Stimulated activated CD4-positive, alpha-beta T cell treated with anti-CD3 and anti-CD28 coated beads, Interleukin-1b, Interleukin-23, amount 100 ng/mL, for 24 hours (primary cell): ENCODE measurements around the gene FAM222B.
"Not testable (repeated sequence)": the region's sequence is repeated elsewhere in the genome, so short reads cannot be mapped to it uniquely, and the experiment has no call there.

Experiments used
- DNase-seq, 4 experiments: peaks; one replicate each; pipeline ENCODE4 v3.0.0-alpha.2; 2020; ENCODE audit warnings: low read depth in 4 of 4, low spot score in 1 of 4

FAM222B gene

GRCh38 chr17:28729950-28730330 is 112.7 kb downstream of the FAM222B start:
- no peak for DNase-seq

DNA sequence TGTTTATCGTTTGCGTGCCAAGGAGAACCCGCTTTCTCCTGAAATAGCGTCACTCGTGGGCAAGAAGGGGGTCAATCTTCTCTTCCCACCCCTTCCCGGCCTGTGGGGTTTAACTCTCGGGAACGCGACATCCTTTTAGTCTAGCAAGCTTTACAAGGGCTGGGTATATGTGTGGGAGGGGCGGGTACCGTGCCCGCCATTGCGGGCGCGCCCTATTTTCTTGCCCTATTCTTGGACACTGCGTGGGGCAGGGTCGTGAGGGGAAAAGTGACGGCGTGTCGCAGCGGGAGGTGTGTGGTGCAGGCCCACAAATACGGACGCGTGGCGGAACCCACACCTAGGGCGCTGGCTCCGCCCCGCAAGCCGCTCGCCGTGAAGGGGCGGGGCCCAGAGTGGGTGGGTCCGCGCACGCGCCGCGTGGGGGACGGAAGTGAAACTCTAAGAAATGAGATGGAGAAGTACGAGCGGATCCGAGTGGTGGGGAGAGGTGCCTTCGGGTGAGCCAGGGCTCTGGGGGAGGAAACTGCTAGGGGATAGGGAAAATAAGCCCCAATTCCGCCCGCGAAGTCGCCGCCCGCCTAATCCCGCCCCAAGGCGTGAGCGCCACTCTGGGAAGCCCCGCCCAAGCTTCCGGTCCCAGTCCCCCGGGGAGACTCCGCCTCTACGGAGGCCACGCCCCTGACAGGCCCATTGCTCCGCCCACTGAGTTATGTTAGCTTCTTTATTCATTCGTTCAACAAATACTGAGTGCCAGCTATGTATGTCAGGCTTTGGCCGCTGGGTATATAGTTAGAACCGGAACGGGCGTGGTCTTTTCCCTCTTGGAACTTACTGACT is 114.0 kb downstream of the FAM222B start, which contains the start of gene NEK8:
Gene NEK8, plus strand, starts transcription at position 425 of the 837 bp plus-strand sequence. Its CDS starts 26 bp downstream, at position 451.
- peak; percentile 96 to 97 (median 96) for DNase-seq

- peak; percentile 81 to 92 (median 86) for DNase-seq
These were observed 115.7 kb downstream of the FAM222B start for GRCh38 chr17:28726627-28727491.

DNA sequence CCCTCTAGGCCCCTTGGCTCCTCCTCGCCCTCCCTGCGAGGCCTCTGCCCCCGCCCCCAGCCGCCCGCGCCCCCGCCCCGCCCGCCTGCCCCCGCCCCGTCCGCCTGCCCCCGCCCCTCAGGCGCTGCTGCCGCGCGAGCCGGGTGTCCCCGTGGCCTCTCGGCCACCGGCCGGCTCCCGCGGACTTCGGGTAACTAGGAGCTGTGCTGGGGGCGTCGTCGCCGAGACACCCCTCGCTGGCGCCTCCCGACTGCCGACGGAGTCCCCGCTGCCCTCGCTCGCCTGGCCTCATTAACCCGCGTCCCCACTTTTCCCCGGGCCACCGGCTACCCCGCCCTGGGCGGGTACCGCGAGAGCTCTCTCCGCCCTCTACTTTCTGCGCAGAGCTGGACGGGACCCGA is 116.4 kb downstream of the FAM222B start, which contains the start of gene TLCD1:
Gene TLCD1, minus strand, starts transcription at position 8 of the 401 bp plus-strand sequence. CDS start 136 bp downstream, outside the sequence.
- peak in 2 of 4 experiments; percentile 71 to 75 for DNase-seq

GRCh38 chr17:28725660-28726225 is 116.8 kb downstream of the FAM222B start:
- DNase-seq, result peak in 1 of 4 experiments; percentile 55

DNA sequence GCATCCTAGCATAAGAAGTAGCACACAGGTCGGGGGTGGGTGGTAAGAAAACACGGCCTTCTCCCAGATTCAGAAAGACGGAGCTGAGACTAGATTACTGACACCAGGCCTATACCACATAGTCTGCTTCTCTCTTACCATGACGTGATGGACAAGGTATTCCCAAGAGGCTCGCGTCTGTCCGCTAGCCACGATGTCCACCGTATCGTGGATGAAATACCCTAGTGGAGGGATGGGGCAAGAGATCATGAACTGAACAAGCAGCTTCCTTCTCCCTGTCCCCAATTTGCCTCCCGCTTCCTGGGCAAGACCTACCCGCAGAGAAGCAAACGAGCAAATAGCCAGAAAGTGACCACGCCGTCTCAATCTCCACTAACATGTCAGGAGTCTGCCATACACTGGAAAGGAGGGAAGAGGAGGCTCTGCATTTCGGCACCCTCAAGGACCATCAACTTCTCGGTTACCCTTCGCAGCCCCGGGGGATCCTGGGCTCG is 117.4 kb downstream of the FAM222B start:
- no peak for DNase-seq

DNA sequence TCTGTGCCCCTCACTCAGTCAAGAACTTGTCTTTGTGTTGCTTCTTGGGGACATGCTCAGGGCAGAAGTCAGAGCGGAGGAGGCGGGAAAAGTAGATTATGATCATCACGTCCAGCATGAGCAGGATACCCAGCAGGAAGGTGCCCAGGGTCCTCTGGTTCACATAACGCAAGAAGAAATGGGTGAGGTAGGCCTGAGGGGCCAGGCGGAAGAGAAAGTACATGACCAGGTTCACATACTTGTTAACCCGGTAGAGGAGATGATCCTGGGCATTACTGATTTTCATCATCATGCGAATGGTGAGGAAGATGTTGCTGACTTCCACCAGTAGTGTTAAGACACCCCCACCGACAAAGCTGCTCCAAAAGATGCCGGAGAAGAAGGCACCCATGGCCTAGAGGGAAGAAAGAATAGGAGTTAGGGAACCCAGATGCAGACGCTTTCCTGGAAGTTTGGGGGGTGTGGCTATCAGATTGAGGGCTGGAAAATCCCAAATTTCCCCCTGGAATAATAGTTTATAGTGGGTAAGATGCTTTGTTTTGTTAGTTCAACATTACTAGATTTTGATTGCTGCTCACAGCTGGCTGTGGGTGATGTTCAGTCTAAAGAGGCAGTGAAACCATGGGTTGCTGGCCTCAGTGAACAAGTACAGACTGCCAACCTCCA is 118.0 kb downstream of the FAM222B start:
- DNase-seq, result no peak

GRCh38 chr17:28723836-28724499 is 118.6 kb downstream of the FAM222B start:
- DNase-seq, result not testable (repeated sequence)

DNA sequence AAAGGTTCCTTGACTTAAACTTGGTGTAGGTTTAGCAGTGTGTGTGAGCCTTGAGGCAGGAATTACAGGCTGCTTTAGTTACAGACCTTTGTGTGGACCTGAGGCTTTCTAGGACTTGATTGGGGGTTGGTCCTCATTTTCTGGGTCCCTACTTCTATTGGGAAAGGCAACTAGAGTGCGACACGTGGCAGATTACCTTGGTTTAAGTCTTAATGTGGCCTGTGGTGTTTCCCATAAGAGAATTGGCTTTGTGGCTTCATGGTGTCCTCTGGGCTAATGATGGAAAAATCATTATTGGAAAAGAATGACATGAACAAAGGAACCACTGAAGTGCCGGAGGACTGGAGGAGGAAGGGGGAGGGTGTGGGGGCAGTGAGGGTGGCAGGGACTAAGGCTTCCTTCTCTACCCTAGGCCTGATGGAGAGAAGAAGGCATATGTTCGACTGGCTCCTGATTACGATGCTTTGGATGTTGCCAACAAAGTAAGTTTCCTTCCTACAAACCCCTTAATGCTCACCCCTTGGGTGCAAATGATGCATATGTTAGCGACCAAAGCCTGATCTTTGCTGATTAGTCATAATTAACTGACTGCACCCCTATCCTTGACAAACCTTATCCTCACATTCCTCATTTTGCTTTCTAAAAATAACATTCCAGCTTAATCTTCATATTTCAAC is 119.3 kb downstream of the FAM222B start:
- no peak for DNase-seq

DNA sequence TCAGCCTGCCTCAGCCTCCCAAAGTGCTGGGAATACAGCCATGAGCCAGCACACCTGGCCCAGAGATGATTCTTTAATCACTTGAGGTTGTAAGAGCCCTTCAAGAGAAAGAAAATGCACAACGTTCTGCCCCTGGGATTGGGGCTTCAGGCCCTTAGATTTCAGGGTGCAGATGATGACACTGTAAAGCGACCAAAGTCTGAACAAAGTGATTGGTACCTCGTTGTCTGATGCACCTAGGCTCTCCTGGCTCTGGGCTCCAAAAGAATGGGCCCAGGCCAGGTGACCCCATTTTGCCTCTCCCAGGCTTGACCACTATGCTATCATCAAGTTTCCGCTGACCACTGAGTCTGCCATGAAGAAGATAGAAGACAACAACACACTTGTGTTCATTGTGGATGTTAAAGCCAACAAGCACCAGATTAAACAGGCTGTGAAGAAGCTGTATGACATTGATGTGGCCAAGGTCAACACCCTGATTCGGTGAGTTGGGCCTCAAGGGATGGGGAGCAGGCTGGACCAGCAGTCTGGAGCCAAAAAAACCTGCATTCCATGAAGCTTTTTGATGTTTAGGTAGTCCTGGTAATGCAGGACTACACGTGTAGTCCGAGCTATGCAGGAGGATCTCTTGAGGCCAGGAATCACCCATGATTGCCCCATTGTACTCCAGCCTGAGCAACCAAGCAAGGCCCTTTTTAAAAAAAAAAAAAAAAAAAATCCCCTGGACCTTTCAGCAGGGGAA is 120.0 kb downstream of the FAM222B start:
- no peak for DNase-seq

DNA sequence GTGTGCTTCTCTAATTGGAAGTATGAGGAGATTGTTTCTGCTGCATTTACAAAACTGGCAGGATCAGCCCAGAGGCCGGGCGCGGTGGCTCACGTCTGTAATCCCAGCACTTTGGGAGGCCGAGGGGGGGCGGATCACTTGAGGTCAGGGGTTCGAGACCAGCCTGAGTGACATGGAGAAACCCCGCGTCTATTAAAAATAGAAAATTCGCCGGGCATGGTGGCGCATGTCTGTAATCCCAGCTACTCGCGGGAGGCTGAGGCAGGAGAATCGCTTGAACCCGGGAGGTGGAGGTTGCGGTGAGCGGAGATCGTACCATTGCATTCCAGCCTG is 121.6 kb downstream of the FAM222B start:
- not testable (repeated sequence) for DNase-seq

GRCh38 chr17:28720247-28720996 is 122.2 kb downstream of the FAM222B start:
- DNase-seq, result no peak

DNA sequence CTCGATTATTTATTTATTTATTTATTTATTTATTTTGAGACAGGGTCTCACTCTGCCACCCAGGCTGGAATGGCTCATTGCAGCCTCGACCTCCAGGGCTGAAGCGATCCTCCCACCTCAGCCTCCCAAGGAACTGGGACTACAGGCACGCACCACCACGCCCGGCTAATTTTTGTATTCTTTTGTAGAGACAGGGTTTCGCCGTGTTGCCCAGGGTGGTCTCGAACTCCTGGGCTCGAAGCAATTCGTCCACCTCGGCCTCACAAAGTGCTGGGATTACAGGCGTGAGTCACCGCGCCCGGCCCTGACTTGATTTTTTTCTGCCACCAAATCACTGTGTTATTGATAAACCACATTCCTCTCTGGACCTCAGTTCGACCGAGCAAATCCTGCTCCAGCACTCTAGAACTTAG is 123.6 kb downstream of the FAM222B start:
- DNase-seq, result no peak

- DNase-seq, result no peak
These were observed 124.1 kb downstream of the FAM222B start for GRCh38 chr17:28718333-28719020.

GRCh38 chr17:28717578-28718332 is 124.8 kb downstream of the FAM222B start, which contains the start of gene RAB34:
TSS of gene RAB34 (minus strand) at chr17:28717868. CDS start at chr17:28717266, 602 bp downstream.
- peak in 2 of 4 experiments; percentile 33 to 37 for DNase-seq

- peak in 1 of 4 experiments; percentile 28 for DNase-seq
These were observed 125.6 kb downstream of the FAM222B start for GRCh38 chr17:28716740-28717577.
